Breast epithelium (tissue), 4 donors: Measurements from ENCODE around the gene SMARCA4. TPM values are rescaled to one million over a fixed set of nuclear protein-coding genes. Genes with fewer than 3 reads are reported as not detected.

Source experiments
- DNase-seq, 2 donors: peaks; one replicate each; pipeline ENCODE4 v3.0.0-alpha.2; 2019; ENCODE audit warnings: low spot score in 2 of 2
- H3K27ac ChIP-seq, 2 donors: fragments of 200-600 bp; sonication (generic) in 1 of 2; one replicate each; pipeline ENCODE4 v1.5.1; 2016 to 2019; ENCODE audit warnings: mild to moderate bottlenecking in 1 of 2
- H3K27me3 ChIP-seq, 2 donors: fragments of 200-600 bp; sonication (generic) in 1 of 2; one replicate each; pipeline versions ENCODE4 v1.5.1 to v1.6.0; 2017 to 2019; ENCODE audit warnings: control low read depth in 1 of 2, mild to moderate bottlenecking in 1 of 2
- H3K36me3 ChIP-seq: fragments of 200-600 bp; one replicate; pipeline ENCODE4 v1.5.1; 2019
- H3K4me1 ChIP-seq, 2 donors: fragments of 200-600 bp; sonication (generic); one replicate each; pipeline ENCODE4 v1.5.1; 2016 to 2019; ENCODE audit warnings: control low read depth in 1 of 2
- H3K4me3 ChIP-seq, 3 donors: fragments of 200-600 bp; sonication (generic); 1 replicate in 2 of 3; 2 replicates in 1 of 3; pipeline ENCODE4 v1.5.1; 2016 to 2019; ENCODE audit warnings: mild to moderate bottlenecking in 3 of 3, moderate library complexity in 2 of 3
- H3K9me3 ChIP-seq, 2 donors: fragments of 200-600 bp; sonication (generic) in 1 of 2; one replicate each; pipeline ENCODE4 v1.5.1; 2016 to 2019; ENCODE audit warnings: control low read depth in 1 of 2
- CTCF ChIP-seq, 3 donors: fragments of 450-650 bp; IDR thresholded peaks; one replicate each; pipeline ENCODE4 v1.5.1; 2016 to 2017; ENCODE audit warnings: antibody characterized with exemption in 3 of 3, mild to moderate bottlenecking in 3 of 3, moderate library complexity in 3 of 3
- POLR2A ChIP-seq: fragments of 450-650 bp; IDR thresholded peaks from one replicate; pipeline ENCODE4 v1.6.1; 2016; ENCODE audit warnings: antibody characterized with exemption, mild to moderate bottlenecking, moderate library complexity
- POLR2AphosphoS5 ChIP-seq, 3 donors: sonication (generic); formaldehyde crosslinking; IDR thresholded peaks; one replicate each; pipeline ENCODE4 v1.6.1; 2017; ENCODE audit warnings: antibody characterized with exemption in 3 of 3
- intact Hi-C: fragments of 100-400 bp; cut with DNase I; formaldehyde crosslinking; loops from one replicate; pipeline ENCODE4 v1.15.1; 2023; ENCODE audit warnings: low total_unique reads
- total RNA-seq, 3 donors: library from RNA; depleted of rRNA; stranded (reverse); fragments of >200 nt; gene quantifications; one replicate each; pipeline ENCODE4 v1.1.0, GENCODE V29; 2016

SMARCA4 gene
- total RNA-seq, 3 donors from 2014 or later = 36.8 to 78.3 (median 72.4) TPM

- Histone ChIP-seq H3K27me3 (no peaks in the 10 kb centered on the region), H3K36me3 (no peaks in the 10 kb centered on the region), H3K4me3 (peak overlapping the region in 1 of 3 donors; percentile 22), H3K9me3 (no peaks in the 10 kb centered on the region), H3K4me1 (peaks cover 0 to 13% of the 10 kb centered on the region in 2 donors), H3K27ac (peak overlapping the region; percentile 90 to 92)
- TF ChIP-seq POLR2A = no peak
- peak in 1 of 3 donors; percentile 46 for TF ChIP-seq POLR2AphosphoS5 (IDR thresholded peaks at IDR 0.05)
- intact Hi-C loops = no loop called here
- peak in 1 of 2 donors; percentile 81 for DNase-seq
Observed at GRCh38 chr19:11018763-11019162, 57.9 kb downstream of the SMARCA4 start.

GRCh38 chr19:11019262-11019661, 58.4 kb downstream of the SMARCA4 start:
- intact Hi-C loops = no loop called here
- Histone ChIP-seq H3K27ac (peak overlapping the region; percentile 90 to 92), H3K36me3 (no peaks in the 10 kb centered on the region)

DNA sequence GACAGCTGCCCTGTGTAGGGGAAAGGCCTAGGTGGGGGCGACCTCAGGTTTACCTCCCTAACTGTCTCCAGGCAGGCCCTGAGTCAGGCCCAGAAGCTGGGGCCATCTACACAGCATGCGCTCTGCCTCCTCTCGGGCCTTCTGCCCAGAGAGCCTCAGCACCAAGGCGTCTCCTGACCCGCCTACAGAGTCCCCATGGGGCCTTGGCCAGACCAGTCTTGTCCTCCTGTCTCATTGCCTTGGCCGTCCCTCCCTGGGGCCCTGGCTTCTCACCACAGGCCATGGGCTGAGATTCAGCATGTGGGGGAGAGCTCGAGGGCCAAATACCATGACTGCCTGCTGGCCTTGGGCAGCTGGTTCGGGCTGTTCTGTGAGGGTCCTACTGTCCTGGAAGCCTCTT, 59.0 kb downstream of the SMARCA4 start:
- no peaks in the 10 kb centered on the region for H3K9me3 ChIP-seq
- no peaks in the 10 kb centered on the region for H3K36me3 ChIP-seq
- H3K4me3 ChIP-seq = no peak overlapping the region
- intact Hi-C loops = no loop called here
- H3K27ac ChIP-seq = peak overlapping the region; percentile 90 to 92
- no peak for DNase-seq
- H3K4me1 ChIP-seq = peaks cover 0 to 13% of the 10 kb centered on the region in 2 donors
- H3K27me3 ChIP-seq = no peaks in the 10 kb centered on the region
- no peak for TF ChIP-seq CTCF (IDR thresholded peaks at IDR 0.05)

More at GRCh38 chr19:11019262-11019661, 58.4 kb downstream of the SMARCA4 start:
- TF ChIP-seq POLR2A (no peak), CTCF (IDR thresholded peaks at IDR 0.05) (no peak), POLR2AphosphoS5 (IDR thresholded peaks at IDR 0.05) (no peak)
- H3K9me3 ChIP-seq = no peaks in the 10 kb centered on the region
- no peaks in the 10 kb centered on the region for H3K27me3 ChIP-seq
- DNase-seq = no peak
- H3K4me3 ChIP-seq = no peak overlapping the region
- peaks cover 0 to 13% of the 10 kb centered on the region in 2 donors for H3K4me1 ChIP-seq

GRCh38 chr19:11020423-11020822, 59.6 kb downstream of the SMARCA4 start:
- Histone ChIP-seq H3K27me3 (no peaks in the 10 kb centered on the region), H3K27ac (peak overlapping the region; percentile 90 to 92), H3K36me3 (no peaks in the 10 kb centered on the region), H3K4me3 (no peak overlapping the region), H3K9me3 (no peaks in the 10 kb centered on the region), H3K4me1 (peaks cover 0 to 13% of the 10 kb centered on the region in 2 donors)
- intact Hi-C loops = no loop called here
- no peak for DNase-seq
- no peak for TF ChIP-seq POLR2A
- no peak for TF ChIP-seq CTCF (IDR thresholded peaks at IDR 0.05)
- no peak for TF ChIP-seq POLR2AphosphoS5 (IDR thresholded peaks at IDR 0.05)

DNA sequence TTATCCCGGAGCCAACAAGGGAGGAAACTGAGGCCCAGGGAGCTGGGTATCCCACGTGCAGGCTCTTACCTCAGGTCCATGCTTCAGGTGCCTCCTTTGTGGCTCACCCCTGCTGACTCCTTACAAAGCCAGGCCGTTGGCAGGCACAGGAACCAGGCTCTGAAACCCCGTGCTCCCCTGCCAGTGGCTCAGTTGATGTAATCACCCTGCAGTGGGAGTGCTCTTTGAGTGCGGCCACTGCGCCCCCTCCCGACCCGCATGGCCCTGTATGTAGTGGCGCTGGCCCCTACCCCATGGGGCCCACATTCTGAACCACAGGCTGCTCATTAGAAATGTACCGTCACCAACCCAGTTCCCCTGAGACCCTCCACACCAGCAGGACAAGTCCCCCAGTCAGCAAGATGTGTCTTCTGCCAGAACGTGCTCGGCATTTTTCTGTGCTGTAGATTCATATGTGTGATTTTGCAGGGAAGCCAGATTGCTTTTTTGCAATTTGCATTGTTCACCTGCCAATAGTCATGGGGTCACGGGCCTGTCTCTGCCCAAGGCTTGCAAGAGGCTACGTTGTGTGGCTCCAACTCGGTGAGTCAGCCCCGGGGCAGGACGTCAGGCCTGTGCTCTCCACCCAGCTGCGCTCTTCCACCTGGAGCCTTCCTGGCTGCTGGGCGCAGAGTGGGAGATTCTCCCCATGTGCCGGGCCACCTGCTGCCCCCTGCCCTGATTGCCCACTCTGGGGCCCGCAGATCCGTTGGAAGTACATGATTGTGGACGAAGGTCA, 60.3 kb downstream of the SMARCA4 start:
- peak in 1 of 2 donors; percentile 31 for DNase-seq
- Histone ChIP-seq H3K4me1 (peaks cover 0 to 13% of the 10 kb centered on the region in 2 donors), H3K27ac (peak overlapping the region; percentile 48 to 90), H3K9me3 (no peaks in the 10 kb centered on the region), H3K4me3 (no peak overlapping the region), H3K36me3 (no peaks in the 10 kb centered on the region), H3K27me3 (no peaks in the 10 kb centered on the region)
- TF ChIP-seq CTCF (IDR thresholded peaks at IDR 0.05) = no peak
- intact Hi-C loops = no loop called here
